HepG2 (cell line): ENCODE measurements around the gene ZBTB7B. TPM values are rescaled to one million over a fixed set of nuclear protein-coding genes. Genes with fewer than 3 reads are reported as not detected.

ENCODE experiments used
- BORCS8-MEF2B ChIP-seq: sonication (generic); formaldehyde crosslinking; IDR thresholded peaks from 2 replicates; pipeline ENCODE4 v1.8.0; 2022; ENCODE audit warnings: mild to moderate bottlenecking, missing genetic modification reagents
- CEBPG ChIP-seq: IDR thresholded peaks from 2 replicates; pipeline ENCODE4 v1.6.1; 2016
- CHD4 ChIP-seq: fragments of 200-600 bp; sonication (generic); IDR thresholded peaks from 2 replicates; pipeline ENCODE4 v1.7.0; 2017; ENCODE audit warnings: mild to moderate bottlenecking, low read length, borderline replicate concordance
- FOXP4 ChIP-seq: sonication (generic); formaldehyde crosslinking; IDR thresholded peaks from 2 replicates; pipeline ENCODE4 v1.4.0; 2020; ENCODE audit warnings: missing genetic modification reagents
- GABPA ChIP-seq, 2 experiments: IDR thresholded peaks; 2 replicates each; pipeline ENCODE4 v1.6.1; 2011 to 2016; ENCODE audit warnings: low read depth in 2 of 2, low read length in 1 of 2, missing biosample characterization in 1 of 2, missing genetic modification characterization in 1 of 2
- HMG20A ChIP-seq: IDR thresholded peaks from 2 replicates; pipeline ENCODE4 v1.6.1; 2016; ENCODE audit warnings: borderline replicate concordance
- KDM6A ChIP-seq: IDR thresholded peaks from 2 replicates; pipeline ENCODE4 v1.6.1; 2016; ENCODE audit warnings: low read depth
- MTF1 ChIP-seq: sonication (generic); formaldehyde crosslinking; IDR thresholded peaks from 2 replicates; pipeline ENCODE4 v1.5.0; 2020; ENCODE audit warnings: missing genetic modification reagents
- NR2C2 ChIP-seq: sonication (generic); formaldehyde crosslinking; IDR thresholded peaks from 2 replicates; pipeline ENCODE4 v1.4.0; 2020; ENCODE audit warnings: missing genetic modification reagents, mild to moderate bottlenecking, moderate library complexity, borderline replicate concordance
- PHF20 ChIP-seq: sonication (generic); formaldehyde crosslinking; IDR thresholded peaks from 2 replicates; pipeline ENCODE4 v1.5.0; 2020; ENCODE audit warnings: mild to moderate bottlenecking, missing genetic modification reagents
- RNF219 ChIP-seq: sonication (generic); formaldehyde crosslinking; IDR thresholded peaks from 2 replicates; pipeline ENCODE4 v1.5.0; 2020; ENCODE audit warnings: mild to moderate bottlenecking, missing genetic modification reagents
- SNAPC2 ChIP-seq: sonication (generic); formaldehyde crosslinking; IDR thresholded peaks from 2 replicates; pipeline ENCODE4 v1.8.1; 2022; ENCODE audit warnings: mild to moderate bottlenecking, missing genetic modification reagents
- SP1 ChIP-seq, 2 experiments: fragments of 450-650 bp in 1 of 2; sonication (generic) in 1 of 2; formaldehyde crosslinking in 1 of 2; IDR thresholded peaks; 2 replicates each; pipeline versions ENCODE4 v1.4.0 to v1.6.1; 2016 to 2020; ENCODE audit warnings: missing genetic modification reagents in 1 of 2
- TGIF2 ChIP-seq: IDR thresholded peaks from 2 replicates; pipeline ENCODE4 v1.6.1; 2016; ENCODE audit warnings: control low read depth, missing compliant biosample characterization
- THAP11 ChIP-seq: IDR thresholded peaks from 2 replicates; pipeline ENCODE4 v1.6.1; 2016; ENCODE audit warnings: missing biosample characterization, missing genetic modification reagents
- ZBTB42 ChIP-seq: sonication (generic); formaldehyde crosslinking; IDR thresholded peaks from 2 replicates; pipeline ENCODE4 v1.5.0; 2020; ENCODE audit warnings: mild to moderate bottlenecking, missing genetic modification reagents
- ZBTB7B ChIP-seq: sonication (generic); formaldehyde crosslinking; IDR thresholded peaks from 2 replicates; pipeline ENCODE4 v1.4.0; 2020; ENCODE audit warnings: missing genetic modification reagents
- ZC3H13 ChIP-seq: sonication (generic); formaldehyde crosslinking; IDR thresholded peaks from 2 replicates; pipeline ENCODE4 v1.8.1; 2023; ENCODE audit warnings: mild to moderate bottlenecking, missing genetic modification reagents, moderate library complexity
- ZNF160 ChIP-seq: sonication (generic); formaldehyde crosslinking; IDR thresholded peaks from 2 replicates; pipeline ENCODE4 v1.8.0; 2022; ENCODE audit warnings: mild to moderate bottlenecking, inconsistent platforms, missing genetic modification reagents
- ZNF501 ChIP-seq: sonication (generic); formaldehyde crosslinking; IDR thresholded peaks from 2 replicates; pipeline ENCODE4 v1.5.1; 2020; ENCODE audit warnings: mild to moderate bottlenecking, moderate library complexity, missing genetic modification reagents
- ZNF558 ChIP-seq: sonication (generic); formaldehyde crosslinking; IDR thresholded peaks from 2 replicates; pipeline ENCODE4 v1.9.0; 2022; ENCODE audit warnings: mild to moderate bottlenecking, missing genetic modification reagents, borderline replicate concordance
- ZNF570 ChIP-seq: sonication (generic); formaldehyde crosslinking; IDR thresholded peaks from 2 replicates; pipeline ENCODE4 v1.4.0; 2020; ENCODE audit warnings: mild to moderate bottlenecking, missing genetic modification reagents, borderline replicate concordance
- ZNF652 ChIP-seq: IDR thresholded peaks from 2 replicates; pipeline ENCODE4 v1.6.1; 2016; ENCODE audit warnings: low read depth, borderline replicate concordance
- ZNF724P ChIP-seq: sonication (generic); formaldehyde crosslinking; IDR thresholded peaks from 2 replicates; pipeline ENCODE4 v1.8.0; 2022; ENCODE audit warnings: missing genetic modification reagents, borderline replicate concordance
- ZNF773 ChIP-seq: sonication (generic); formaldehyde crosslinking; IDR thresholded peaks from 2 replicates; pipeline ENCODE4 v1.4.0; 2020; ENCODE audit warnings: missing genetic modification reagents, borderline replicate concordance
- ZNF782 ChIP-seq: sonication (generic); formaldehyde crosslinking; IDR thresholded peaks from 2 replicates; pipeline ENCODE4 v1.4.0; 2020; ENCODE audit warnings: missing genetic modification reagents, mild to moderate bottlenecking, borderline replicate concordance
- ZNF839 ChIP-seq: sonication (generic); formaldehyde crosslinking; IDR thresholded peaks from 2 replicates; pipeline ENCODE4 v1.4.0; 2020; ENCODE audit warnings: missing genetic modification reagents, mild to moderate bottlenecking, borderline replicate concordance
- ZSCAN12 ChIP-seq: sonication (generic); formaldehyde crosslinking; IDR thresholded peaks from 2 replicates; pipeline ENCODE4 v1.9.0; 2021; ENCODE audit warnings: mild to moderate bottlenecking, missing genetic modification reagents
- polyA plus RNA-seq, 8 experiments: library from polyadenylated mRNA; depleted of rRNA in 3 of 8; stranded (reverse) in 7 of 8; unstranded in 1 of 8; fragments of >200 nt; fragmentation: Illumina TruSeq in 4 of 8; extraction: Trizol in 4 of 8; gene quantifications; 2 replicates each; pipeline versions ENCODE4 v1.2.1 to v1.2.3, GENCODE V29; 2011 to 2016; ENCODE audit warnings: low read depth in 4 of 8, missing spikeins in 1 of 8, mixed read lengths in 1 of 8; ENCODE audit not compliant: insufficient read depth in 1 of 8
- total RNA-seq, 5 experiments: library from RNA; depleted of rRNA; stranded (reverse); fragments of >200 nt; fragmentation: Illumina TruSeq; extraction: Trizol; gene quantifications; 2 replicates each; pipeline ENCODE4 v1.2.3, GENCODE V29; 2016; ENCODE audit warnings: low read depth in 1 of 5
- TF ChIP-seq, protein P1 (sequence below): sonication (generic); formaldehyde crosslinking; IDR thresholded peaks from 2 replicates; pipeline ENCODE4 v1.5.0; 2020; ENCODE audit warnings: mild to moderate bottlenecking, missing genetic modification reagents

Gene ZBTB7B
- total and polyA plus RNA-seq, 2 of the 13 experiments (the other 11 are each of a cell fraction or from before 2014, with no cell fraction given): 15.5 to 17.5 TPM

- TF ChIP-seq ZBTB42 (CRISPR knock-in tag) (no peak), SP1 (IDR thresholded peaks at IDR 0.05) (no peak), SP1 (CRISPR knock-in tag; IDR thresholded peaks at IDR 0.05) (no peak), RNF219 (CRISPR knock-in tag) (no peak), CEBPG (CRISPR knock-in tag) (no peak), ZNF773 (CRISPR knock-in tag) (no peak), PHF20 (CRISPR knock-in tag) (no peak), SNAPC2 (CRISPR knock-in tag) (no peak), ZC3H13 (CRISPR knock-in tag) (no peak), ZSCAN12 (no peak), FOXP4 (CRISPR knock-in tag) (no peak), CHD4 (no peak), THAP11 (CRISPR knock-in tag) (peak; percentile 96), ZNF782 (CRISPR knock-in tag) (no peak), TGIF2 (CRISPR knock-in tag) (no peak), MTF1 (CRISPR knock-in tag) (no peak), ZNF501 (CRISPR knock-in tag) (no peak), HMG20A (CRISPR knock-in tag) (no peak), ZNF724P (CRISPR knock-in tag) (no peak), NR2C2 (CRISPR knock-in tag) (peak; percentile 23; the same call in 1 of the 2 replicates), BORCS8-MEF2B (no peak), ZNF570 (CRISPR knock-in tag) (no peak), ZNF558 (no peak), GABPA (IDR thresholded peaks at IDR 0.05; ENCODE audit: low read depth, low read length) (no peak), GABPA (CRISPR knock-in tag; IDR thresholded peaks at IDR 0.05; ENCODE audit: low read depth) (peak; percentile 60), ZNF160 (CRISPR knock-in tag) (no peak), ZBTB7B (CRISPR knock-in tag) (no peak), KDM6A (no peak), ZNF839 (CRISPR knock-in tag) (no peak), ZNF652 (CRISPR knock-in tag) (no peak)
- TF ChIP-seq, protein P1, sequence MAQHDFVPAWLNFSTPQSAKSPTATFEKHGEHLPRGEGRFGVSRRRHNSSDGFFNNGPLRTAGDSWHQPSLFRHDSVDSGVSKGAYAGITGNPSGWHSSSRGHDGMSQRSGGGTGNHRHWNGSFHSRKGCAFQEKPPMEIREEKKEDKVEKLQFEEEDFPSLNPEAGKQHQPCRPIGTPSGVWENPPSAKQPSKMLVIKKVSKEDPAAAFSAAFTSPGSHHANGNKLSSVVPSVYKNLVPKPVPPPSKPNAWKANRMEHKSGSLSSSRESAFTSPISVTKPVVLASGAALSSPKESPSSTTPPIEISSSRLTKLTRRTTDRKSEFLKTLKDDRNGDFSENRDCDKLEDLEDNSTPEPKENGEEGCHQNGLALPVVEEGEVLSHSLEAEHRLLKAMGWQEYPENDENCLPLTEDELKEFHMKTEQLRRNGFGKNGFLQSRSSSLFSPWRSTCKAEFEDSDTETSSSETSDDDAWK: no peak
Measured at GRCh38 chr1:155006601-155007101, 4.0 kb downstream of the ZBTB7B start (continued).
